NCI-H526 treated with DMSO at 0.1 percent for 48 hours (cell line): ENCODE data around the gene TBL1XR1.
"Not testable (repeated sequence)": the region's sequence is repeated elsewhere in the genome, so short reads cannot be mapped to it uniquely, and the experiment has no call there.

Experiments used
- DNase-seq: peaks from one replicate; lab custom pipeline; 2025; lab: John Stamatoyannopoulos, UW

Gene TBL1XR1

GRCh38 chr3:177013681-177014280 lies 183.5 kb downstream of the TBL1XR1 start:
- DNase-seq = no peak

GRCh38 chr3:177005718-177006405 lies 191.4 kb downstream of the TBL1XR1 start:
- DNase-seq = no peak

DNA sequence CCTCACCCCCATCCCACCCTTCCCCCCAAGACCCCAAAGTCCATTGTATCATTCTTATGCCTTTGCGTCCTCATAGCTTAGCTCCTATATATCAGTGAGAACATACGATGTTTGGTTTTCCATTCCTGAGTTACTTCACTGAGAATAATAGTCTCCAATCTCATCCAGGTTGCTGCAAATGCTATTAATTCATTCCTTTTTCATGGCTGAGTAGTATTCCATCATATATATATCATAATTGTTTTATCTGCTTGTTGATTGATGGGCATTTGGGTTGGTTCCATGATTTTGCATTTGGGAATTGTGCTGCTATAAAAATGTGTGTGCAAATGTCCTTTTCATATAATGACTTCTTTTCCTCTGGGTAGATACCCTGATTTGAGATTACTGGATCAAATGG lies 197.1 kb downstream of the TBL1XR1 start:
- not testable (repeated sequence) for DNase-seq

DNA sequence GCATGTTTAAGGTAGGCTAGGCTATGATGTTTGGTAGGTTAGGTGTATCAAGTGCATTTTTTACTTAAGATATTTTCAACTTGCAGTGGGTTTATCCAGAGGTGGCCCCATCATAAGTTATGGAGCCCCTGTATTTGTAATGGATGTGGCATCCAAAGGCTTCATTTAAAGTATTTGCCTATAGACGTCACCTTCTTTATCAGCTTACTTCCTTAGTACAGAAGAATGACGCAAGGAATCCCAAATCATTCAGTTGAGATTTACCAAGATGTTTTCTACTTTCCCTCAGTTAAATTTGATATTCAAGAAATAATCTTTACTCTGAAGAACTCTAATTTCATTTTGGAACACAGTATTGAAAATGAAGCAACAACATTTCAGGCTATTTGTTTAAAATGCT lies 201.3 kb downstream of the TBL1XR1 start:
- no peak for DNase-seq

DNA sequence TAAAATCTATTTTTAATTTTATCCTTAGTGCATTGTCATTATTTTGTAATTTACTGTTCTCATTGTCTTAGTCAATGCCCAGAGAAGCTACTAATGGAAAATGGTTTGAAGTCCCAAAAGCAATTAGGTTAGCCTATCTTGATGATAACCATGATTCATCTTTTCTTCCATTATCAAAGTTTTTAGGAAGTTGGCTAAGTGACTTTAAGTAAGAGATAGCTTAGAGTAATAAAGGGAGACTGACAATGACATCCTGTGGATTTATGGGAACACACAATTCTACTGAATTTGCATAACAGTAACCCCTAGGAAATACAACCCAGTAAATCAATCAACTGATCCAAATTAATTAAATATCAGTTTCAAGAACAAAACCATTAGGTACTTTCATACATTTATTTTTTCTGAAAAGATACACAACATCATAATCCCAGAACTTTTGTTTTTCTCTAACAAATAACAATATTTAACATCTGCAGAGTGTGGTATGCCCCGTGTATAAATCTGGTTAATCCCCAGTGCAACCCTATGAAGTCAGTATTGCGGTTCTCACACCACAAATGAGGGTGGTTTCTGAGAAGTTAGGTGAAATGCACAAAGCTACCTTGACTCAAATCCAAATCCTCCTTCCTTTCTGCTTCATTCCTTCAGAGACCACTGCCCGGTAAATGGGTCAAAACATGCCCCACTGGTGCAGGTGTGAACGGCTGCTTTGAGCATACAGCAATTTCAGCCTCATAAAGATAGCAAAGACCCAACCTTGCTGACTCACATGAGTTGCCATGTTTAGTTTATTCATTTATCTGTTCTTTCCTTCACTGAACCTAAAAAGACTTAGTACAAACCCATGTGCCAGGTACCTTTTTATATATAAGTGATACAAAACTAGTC lies 202.1 kb downstream of the TBL1XR1 start:
- DNase-seq = no peak

- no peak for DNase-seq
Measured at GRCh38 chr3:176994393-176994792, 202.9 kb downstream of the TBL1XR1 start.

GRCh38 chr3:176992978-176993377 lies 204.3 kb downstream of the TBL1XR1 start:
- DNase-seq = no peak

- no peak for DNase-seq
Measured at GRCh38 chr3:176992565-176992964, 204.7 kb downstream of the TBL1XR1 start.

DNA sequence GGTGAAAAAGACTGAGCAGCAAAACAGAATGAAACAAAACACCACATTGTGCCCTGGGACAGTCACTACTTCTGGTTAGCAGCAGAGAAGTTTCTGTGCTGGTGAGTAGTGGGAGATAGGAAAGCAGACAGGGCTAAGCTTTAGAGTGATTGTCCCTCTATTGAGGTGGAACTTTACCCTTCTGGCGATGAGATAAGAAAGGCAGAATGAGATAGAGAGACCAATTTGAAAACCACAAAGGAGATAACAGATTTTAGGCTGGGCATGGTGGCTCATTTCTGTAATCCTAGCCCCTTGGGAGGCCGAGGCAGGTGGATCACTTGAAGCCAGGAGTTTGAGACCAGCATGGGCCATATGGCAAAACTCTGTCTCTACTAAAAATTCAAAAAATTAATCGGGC lies 208.5 kb downstream of the TBL1XR1 start:
- no peak for DNase-seq

DNA sequence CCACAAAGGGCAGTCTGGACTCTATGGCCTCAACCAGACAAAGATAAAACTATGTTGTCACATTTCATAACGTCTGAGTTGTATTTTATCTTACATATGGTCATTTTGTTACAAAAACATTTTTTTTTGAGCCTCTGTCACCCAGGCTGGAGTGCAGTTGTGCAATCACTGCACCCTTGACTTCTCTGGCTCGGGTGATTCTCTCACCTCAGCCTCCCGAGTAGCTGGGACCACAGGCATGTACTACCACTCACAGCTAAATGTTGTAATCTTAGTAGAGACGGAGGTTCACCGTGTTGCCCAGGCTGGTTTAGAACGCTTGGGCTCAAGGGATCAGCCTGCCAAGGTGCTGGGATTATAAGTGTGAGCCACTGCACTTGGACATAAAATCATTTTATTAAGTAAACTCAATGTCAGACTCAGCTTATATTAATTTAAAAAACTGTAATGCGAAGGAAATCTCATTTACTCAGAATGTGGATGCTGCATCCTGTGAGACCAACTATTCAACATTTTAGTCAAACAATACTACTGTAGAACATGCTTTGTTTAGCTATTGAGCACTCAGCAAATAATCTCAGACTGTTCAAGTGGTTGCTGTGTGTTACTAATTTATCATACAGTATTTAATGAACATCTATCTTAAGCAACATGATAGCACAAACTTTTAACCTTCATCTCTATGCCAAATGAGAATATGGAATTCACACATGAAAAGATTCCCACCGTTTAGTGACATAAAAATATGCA lies 209.2 kb downstream of the TBL1XR1 start:
- no peak for DNase-seq

GRCh38 chr3:176978441-176978840 lies 218.8 kb downstream of the TBL1XR1 start:
- no peak for DNase-seq

DNA sequence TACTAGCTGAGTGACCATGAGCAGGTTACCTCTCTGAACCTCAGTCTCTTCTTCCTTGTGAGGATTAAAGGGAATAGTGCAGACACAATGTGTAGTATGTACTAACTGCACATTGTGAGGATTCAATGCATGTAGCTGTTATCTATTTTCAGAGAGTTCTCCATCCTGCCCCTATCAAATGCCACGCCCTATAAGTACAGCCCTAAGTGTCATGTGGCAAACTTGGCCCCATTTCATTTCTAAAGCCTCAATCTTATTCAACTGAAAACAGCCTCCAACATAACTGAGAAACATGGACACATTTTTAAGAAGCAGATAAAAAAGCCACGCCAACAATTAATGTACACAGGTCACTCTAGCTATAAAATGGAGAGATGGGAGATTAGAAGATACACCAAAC lies 220.0 kb downstream of the TBL1XR1 start:
- no peak for DNase-seq

- no peak for DNase-seq
Measured at GRCh38 chr3:176976586-176976985, 220.7 kb downstream of the TBL1XR1 start.

DNA sequence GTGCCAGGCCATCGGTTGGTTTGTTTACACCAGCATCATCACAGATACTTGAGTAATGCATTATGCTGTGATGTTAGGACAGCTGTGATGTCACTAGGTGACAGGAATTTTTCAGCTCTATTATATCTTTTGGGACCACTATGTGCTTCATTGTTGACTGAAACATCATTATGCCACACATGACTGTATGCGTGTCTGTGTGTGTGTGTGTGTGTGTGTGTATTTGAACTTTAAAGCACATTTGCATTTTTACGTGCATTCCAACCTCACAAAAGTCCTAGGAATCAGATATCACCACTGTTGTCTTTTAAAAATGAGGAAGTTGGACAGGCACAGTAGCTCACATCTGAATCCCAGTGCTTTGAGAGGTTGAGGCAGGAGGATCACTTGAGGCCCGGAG lies 223.0 kb downstream of the TBL1XR1 start:
- peak; percentile 32 for DNase-seq

DNA sequence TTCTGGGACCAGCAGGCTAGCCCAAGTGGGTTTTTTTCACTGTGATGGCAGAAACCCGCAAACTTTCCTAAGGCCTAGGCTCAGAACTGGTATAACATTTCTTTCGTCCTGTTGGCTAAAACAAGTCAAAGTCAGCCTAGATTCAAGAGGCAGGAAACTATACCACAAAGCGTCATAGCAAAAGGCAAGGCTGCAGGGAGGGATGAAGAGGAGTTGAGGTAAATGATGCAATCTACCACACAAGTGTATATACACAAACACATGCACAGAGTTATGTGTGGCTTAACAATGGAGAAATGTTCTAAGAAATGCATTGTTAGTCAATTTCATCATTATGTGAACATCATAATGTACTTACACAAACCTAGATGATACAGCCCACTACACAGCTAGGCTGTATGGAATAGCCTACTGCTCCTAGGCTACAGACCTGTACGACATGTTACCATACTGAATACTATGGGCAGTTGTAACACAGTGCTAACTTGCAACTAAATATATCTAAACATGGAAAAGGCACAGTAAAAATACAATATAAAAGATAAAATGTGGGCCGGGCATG lies 225.6 kb downstream of the TBL1XR1 start:
- DNase-seq = no peak

DNA sequence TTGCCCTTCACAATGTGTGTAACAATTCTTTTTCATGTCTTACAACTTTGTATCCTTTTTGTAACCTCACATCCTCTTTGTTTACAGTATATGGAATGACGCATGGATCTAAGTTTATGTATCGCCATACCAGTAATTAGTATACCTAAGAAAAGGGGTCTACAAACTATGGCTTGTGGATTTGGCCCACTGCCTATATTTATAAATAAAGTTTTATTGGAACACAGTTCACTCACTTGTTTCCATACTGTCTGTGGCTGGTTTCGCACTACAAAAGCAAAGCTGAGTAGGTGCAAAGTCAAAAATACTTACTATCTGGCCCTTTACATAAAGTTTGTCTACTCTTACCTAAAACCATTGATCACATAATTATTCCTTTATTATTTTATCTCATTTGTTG lies 226.5 kb downstream of the TBL1XR1 start:
- DNase-seq = no peak

DNA sequence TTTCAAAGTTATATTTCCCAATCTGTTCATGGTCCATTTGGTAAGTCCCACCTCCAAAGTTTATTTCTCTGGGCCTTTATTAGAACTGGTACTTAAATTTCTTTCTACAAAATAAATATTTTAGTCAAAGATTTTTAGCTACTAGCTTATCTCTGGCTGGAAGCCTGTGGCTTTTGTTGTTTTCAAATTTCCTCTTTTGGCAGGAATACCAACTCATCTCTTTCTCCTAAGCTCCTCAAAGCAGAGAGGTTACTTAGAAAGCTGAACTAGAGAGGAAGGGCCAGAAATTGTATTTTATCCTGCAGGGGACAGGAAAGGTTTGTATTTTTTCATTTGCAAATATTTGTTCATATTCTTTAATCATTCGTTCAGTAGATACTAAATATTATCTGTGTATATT lies 227.8 kb downstream of the TBL1XR1 start:
- DNase-seq = no peak
